ENCODE measurements around the gene CXCR6. TPM values are rescaled to one million over a fixed set of nuclear protein-coding genes. Genes with fewer than 3 reads are reported as not detected.
A peak's percentile ranks its signal among the peaks of the same experiment; 100 is the strongest.

The CXCR6 gene
- total and polyA plus RNA-seq, 2 donors = 0.63 to 1.6 TPM

GRCh38 chr3:45933591-45933990, 9.7 kb upstream of the CXCR6 start:
- Histone ChIP-seq H3K4me3 (ENCODE audit: low read depth, low read length) (no peak overlapping the region), H3K36me3 (ENCODE audit: insufficient read depth) (peaks cover 3% of the 10 kb centered on the region), H3K27ac (ENCODE audit: low read depth) (no peak overlapping the region), H3K4me1 (ENCODE audit: insufficient read depth) (no peaks in the 10 kb centered on the region)
- 64% methylated on average over 4 of the region's 4 CpGs for WGBS
- no peak for DNase-seq (ENCODE audit: extremely low spot score)

- no peaks in the 10 kb centered on the region for H3K4me1 ChIP-seq (ENCODE audit: insufficient read depth)
- H3K27ac ChIP-seq (ENCODE audit: low read depth) = no peak overlapping the region
- H3K4me3 ChIP-seq (ENCODE audit: low read depth, low read length) = no peak overlapping the region
- 93% methylated on average over 9 of the region's 9 CpGs for WGBS
- DNase-seq (ENCODE audit: extremely low spot score) = no peak
- H3K36me3 ChIP-seq (ENCODE audit: insufficient read depth) = no peaks in the 10 kb centered on the region
Measured at GRCh38 chr3:45936261-45936660, 7.0 kb upstream of the CXCR6 start.

GRCh38 chr3:45937206-45938042, 5.8 kb upstream of the CXCR6 start:
- H3K36me3 ChIP-seq (ENCODE audit: insufficient read depth) = no peaks in the 10 kb centered on the region

GRCh38 chr3:45938043-45938435, 5.2 kb upstream of the CXCR6 start:
- Histone ChIP-seq H3K27ac (ENCODE audit: low read depth) (no peak overlapping the region), H3K4me1 (ENCODE audit: insufficient read depth) (no peaks in the 10 kb centered on the region), H3K4me3 (ENCODE audit: low read depth, low read length) (no peak overlapping the region), H3K36me3 (ENCODE audit: insufficient read depth) (no peaks in the 10 kb centered on the region)
- DNase-seq (ENCODE audit: extremely low spot score) = no peak
- 91% methylated on average over 4 of the region's 4 CpGs for WGBS

More at GRCh38 chr3:45937206-45938042, 5.8 kb upstream of the CXCR6 start:
- H3K4me1 ChIP-seq (ENCODE audit: insufficient read depth) = no peaks in the 10 kb centered on the region
- no peak overlapping the region for H3K27ac ChIP-seq (ENCODE audit: low read depth)
- 85% methylated on average over 8 of the region's 8 CpGs for whole genome bisulfite sequencing
- H3K4me3 ChIP-seq (ENCODE audit: low read depth, low read length) = no peak overlapping the region
- DNase-seq (ENCODE audit: extremely low spot score) = no peak

- no peak overlapping the region for H3K27ac ChIP-seq (ENCODE audit: low read depth)
- DNase-seq (ENCODE audit: extremely low spot score) = peak; percentile 62
- no peak overlapping the region for H3K4me3 ChIP-seq (ENCODE audit: low read depth, low read length)
- no peaks in the 10 kb centered on the region for H3K4me1 ChIP-seq (ENCODE audit: insufficient read depth)
- H3K36me3 ChIP-seq (ENCODE audit: insufficient read depth) = no peaks in the 10 kb centered on the region
- 24% methylated on average over 4 of the region's 4 CpGs for WGBS
Measured at GRCh38 chr3:45938864-45939263, 4.4 kb upstream of the CXCR6 start.

GRCh38 chr3:45939341-45939771, 3.9 kb upstream of the CXCR6 start:
- Histone ChIP-seq H3K27ac (ENCODE audit: low read depth) (no peak overlapping the region), H3K4me3 (ENCODE audit: low read depth, low read length) (no peak overlapping the region), H3K4me1 (ENCODE audit: insufficient read depth) (no peaks in the 10 kb centered on the region), H3K36me3 (ENCODE audit: insufficient read depth) (no peaks in the 10 kb centered on the region)
- 52% methylated on average over 5 of the region's 5 CpGs for WGBS
- DNase-seq (ENCODE audit: extremely low spot score) = no peak

GRCh38 chr3:45940004-45940780, 3.1 kb upstream of the CXCR6 start:
- 62% methylated on average over 7 of the region's 7 CpGs for WGBS
- H3K27ac ChIP-seq (ENCODE audit: low read depth) = no peak overlapping the region
- no peaks in the 10 kb centered on the region for H3K36me3 ChIP-seq (ENCODE audit: insufficient read depth)
- H3K4me1 ChIP-seq (ENCODE audit: insufficient read depth) = no peaks in the 10 kb centered on the region
- no peak overlapping the region for H3K4me3 ChIP-seq (ENCODE audit: low read depth, low read length)
- no peak for DNase-seq (ENCODE audit: extremely low spot score)

GRCh38 chr3:45940781-45941365, 2.4 kb upstream of the CXCR6 start:
- peaks cover 2% of the 10 kb centered on the region for H3K36me3 ChIP-seq (ENCODE audit: insufficient read depth)
- H3K27ac ChIP-seq (ENCODE audit: low read depth) = no peak overlapping the region
- no peaks in the 10 kb centered on the region for H3K4me1 ChIP-seq (ENCODE audit: insufficient read depth)
- no peak for DNase-seq (ENCODE audit: extremely low spot score)
- H3K4me3 ChIP-seq (ENCODE audit: low read depth, low read length) = no peak overlapping the region
- 96% methylated on average over 6 of the region's 6 CpGs for WGBS

GRCh38 chr3:45942051-45942825, 1.0 kb upstream of the CXCR6 start:
- 30% methylated on average over 6 of the region's 6 CpGs for WGBS
- no peak for DNase-seq (ENCODE audit: extremely low spot score)
- peaks cover 2% of the 10 kb centered on the region for H3K36me3 ChIP-seq (ENCODE audit: insufficient read depth)
- H3K4me1 ChIP-seq (ENCODE audit: insufficient read depth) = no peaks in the 10 kb centered on the region
- H3K4me3 ChIP-seq (ENCODE audit: low read depth, low read length) = no peak overlapping the region
- no peak overlapping the region for H3K27ac ChIP-seq (ENCODE audit: low read depth)

GRCh38 chr3:45944830-45945620, 1.8 kb downstream of the CXCR6 start:
- 80% methylated on average over 5 of the region's 5 CpGs for WGBS
- no peak overlapping the region for H3K4me3 ChIP-seq (ENCODE audit: low read depth, low read length)
- peaks cover 4% of the 10 kb centered on the region for H3K36me3 ChIP-seq (ENCODE audit: insufficient read depth)
- H3K27ac ChIP-seq (ENCODE audit: low read depth) = no peak overlapping the region
- no peak for DNase-seq (ENCODE audit: extremely low spot score)
- H3K4me1 ChIP-seq (ENCODE audit: insufficient read depth) = no peaks in the 10 kb centered on the region

- no peak for DNase-seq (ENCODE audit: extremely low spot score)
- Histone ChIP-seq H3K4me1 (ENCODE audit: insufficient read depth) (no peaks in the 10 kb centered on the region), H3K4me3 (ENCODE audit: low read depth, low read length) (no peak overlapping the region), H3K36me3 (ENCODE audit: insufficient read depth) (peaks cover 4% of the 10 kb centered on the region), H3K27ac (ENCODE audit: low read depth) (no peak overlapping the region)
- 98% methylated on average over 1 of the region's 1 CpG for WGBS
Measured at GRCh38 chr3:45946307-45946706, 3.0 kb downstream of the CXCR6 start.

- 93% methylated on average over 3 of the region's 3 CpGs for WGBS
- peaks cover 4% of the 10 kb centered on the region for H3K36me3 ChIP-seq (ENCODE audit: insufficient read depth)
Measured at GRCh38 chr3:45946875-45947274, 3.6 kb downstream of the CXCR6 start.

More at GRCh38 chr3:45946875-45947274, 3.6 kb downstream of the CXCR6 start:
- Histone ChIP-seq H3K4me1 (ENCODE audit: insufficient read depth) (peaks cover 2% of the 10 kb centered on the region), H3K4me3 (ENCODE audit: low read depth, low read length) (no peak overlapping the region), H3K27ac (ENCODE audit: low read depth) (no peak overlapping the region)
- DNase-seq (ENCODE audit: extremely low spot score) = no peak
